OCI-LY1 (cell line): Measurements from ENCODE around the gene F11R.

Source experiments
- H2AFZ ChIP-seq: fragments of 200-600 bp; sonication (generic), shearing (Covaris generic); 2 replicates; pipeline ENCODE4 v1.6.0; 2014; ENCODE audit warnings: antibody characterized with exemption, mild to moderate bottlenecking, low read length
- H3F3A ChIP-seq: fragments of 200-600 bp; sonication (generic), shearing (Covaris generic); 2 replicates; pipeline ENCODE4 v1.6.0; 2014; ENCODE audit warnings: mild to moderate bottlenecking, antibody characterized with exemption, low read length, moderate library complexity; ENCODE audit not compliant: insufficient read depth
- H3K27ac ChIP-seq: fragments of 200-600 bp; sonication (generic); 2 replicates; pipeline ENCODE4 v1.5.1; 2014; ENCODE audit warnings: low read length, mixed run types, mild to moderate bottlenecking, low read depth; ENCODE audit not compliant: poor library complexity, severe bottlenecking
- H3K27me3 ChIP-seq: fragments of 200-600 bp; sonication (generic); 2 replicates; pipeline ENCODE4 v1.6.0; 2014; ENCODE audit warnings: antibody characterized with exemption, mild to moderate bottlenecking, low read length, moderate library complexity; ENCODE audit not compliant: insufficient read depth
- H3K36me3 ChIP-seq: fragments of 200-600 bp; sonication (generic); 2 replicates; pipeline ENCODE4 v1.6.1; 2014; ENCODE audit warnings: mild to moderate bottlenecking, antibody characterized with exemption, low read length, moderate library complexity, mixed read lengths; ENCODE audit not compliant: insufficient read depth
- H3K4me1 ChIP-seq: fragments of 200-600 bp; sonication (generic); 2 replicates; pipeline ENCODE4 v1.5.1; 2014; ENCODE audit warnings: mild to moderate bottlenecking, low read length, moderate library complexity; ENCODE audit not compliant: insufficient read depth, severe bottlenecking
- H3K4me2 ChIP-seq: fragments of 200-600 bp; sonication (generic), shearing (Covaris generic); 2 replicates; pipeline ENCODE4 v1.6.1; 2014; ENCODE audit warnings: low read length
- H3K4me3 ChIP-seq: fragments of 200-600 bp; sonication (generic); 2 replicates; pipeline ENCODE4 v1.5.1; 2014; ENCODE audit warnings: low read length, low read depth, mild to moderate bottlenecking, mixed read lengths; ENCODE audit not compliant: poor library complexity, severe bottlenecking
- H3K79me2 ChIP-seq: fragments of 200-600 bp; shearing (Covaris generic); 2 replicates; pipeline ENCODE4 v1.6.1; 2016; ENCODE audit warnings: mixed run types, low read length, mixed read lengths; ENCODE audit not compliant: insufficient read depth
- H3K9ac ChIP-seq: fragments of 200-600 bp; sonication (generic), shearing (Covaris generic); 2 replicates; pipeline ENCODE4 v1.6.1; 2014; ENCODE audit warnings: mild to moderate bottlenecking, low read length, mixed read lengths
- H3K9me2 ChIP-seq: fragments of 200-600 bp; sonication (generic), shearing (Covaris generic); 2 replicates; pipeline ENCODE4 v1.6.1; 2014; ENCODE audit warnings: low read depth, mild to moderate bottlenecking, low read length, mixed read lengths
- H3K9me3 ChIP-seq: fragments of 200-600 bp; shearing (Covaris generic); 2 replicates; pipeline ENCODE4 v1.6.1; 2014; ENCODE audit warnings: low read length, mixed read lengths
- H4K20me1 ChIP-seq: fragments of 200-600 bp; sonication (generic), shearing (Covaris generic); 2 replicates; pipeline ENCODE4 v1.6.0; 2016; ENCODE audit warnings: mild to moderate bottlenecking, low read length; ENCODE audit not compliant: insufficient read depth
- CTCF ChIP-seq: fragments of 200-600 bp; sonication (generic), shearing (Covaris generic); IDR thresholded peaks from 2 replicates; pipeline ENCODE4 v1.5.1; 2017; ENCODE audit warnings: mild to moderate bottlenecking, antibody characterized with exemption, low read length, moderate library complexity, mixed read lengths
- EZH2 ChIP-seq: fragments of 200-600 bp; sonication (generic), shearing (Covaris generic); IDR thresholded peaks from 2 replicates; pipeline ENCODE4 v1.8.0; 2017; ENCODE audit warnings: borderline replicate concordance, mixed run types, mild to moderate bottlenecking, antibody characterized with exemption, low read length, moderate library complexity, mixed read lengths

Gene F11R

GRCh38 chr1:160963521-160963920 is 57.4 kb downstream of the F11R start:
- H3K4me1 ChIP-seq: no peaks in the 10 kb centered on the region
- no peak overlapping the region for H3K4me3 ChIP-seq
- H3K9me2 ChIP-seq: no peaks in the 10 kb centered on the region
- no peak overlapping the region for H3K27ac ChIP-seq
- H3K4me2 ChIP-seq: no peak overlapping the region
- H3K27me3 ChIP-seq: no peaks in the 10 kb centered on the region
- H4K20me1 ChIP-seq: no peaks in the 10 kb centered on the region
- TF ChIP-seq EZH2: no peak
- TF ChIP-seq CTCF: no peak
- H3F3A ChIP-seq: no peaks in the 10 kb centered on the region
- no peak overlapping the region for H2AFZ ChIP-seq
- no peaks in the 10 kb centered on the region for H3K36me3 ChIP-seq
- no peak overlapping the region for H3K9ac ChIP-seq
- no peaks in the 10 kb centered on the region for H3K79me2 ChIP-seq
- no peaks in the 10 kb centered on the region for H3K9me3 ChIP-seq

- Histone ChIP-seq H3K36me3 (no peaks in the 10 kb centered on the region), H3K4me1 (no peaks in the 10 kb centered on the region), H3K4me2 (no peak overlapping the region), H3F3A (no peaks in the 10 kb centered on the region), H2AFZ (no peak overlapping the region), H3K9ac (no peak overlapping the region), H4K20me1 (no peaks in the 10 kb centered on the region), H3K27me3 (no peaks in the 10 kb centered on the region), H3K79me2 (no peaks in the 10 kb centered on the region), H3K4me3 (no peak overlapping the region), H3K27ac (no peak overlapping the region), H3K9me2 (no peaks in the 10 kb centered on the region), H3K9me3 (no peaks in the 10 kb centered on the region)
- TF ChIP-seq CTCF (no peak), EZH2 (no peak)
Measured at GRCh38 chr1:160961419-160961818, 59.5 kb downstream of the F11R start.

- no peaks in the 10 kb centered on the region for H3K9me2 ChIP-seq
- H3K4me3 ChIP-seq: no peak overlapping the region
- H3K36me3 ChIP-seq: no peaks in the 10 kb centered on the region
- H2AFZ ChIP-seq: no peak overlapping the region
- no peak overlapping the region for H3K27ac ChIP-seq
- H3K4me2 ChIP-seq: no peak overlapping the region
- no peaks in the 10 kb centered on the region for H3K9me3 ChIP-seq
- H3K4me1 ChIP-seq: no peaks in the 10 kb centered on the region
- no peaks in the 10 kb centered on the region for H3F3A ChIP-seq
- H3K27me3 ChIP-seq: no peaks in the 10 kb centered on the region
- H4K20me1 ChIP-seq: no peaks in the 10 kb centered on the region
- H3K79me2 ChIP-seq: no peaks in the 10 kb centered on the region
- TF ChIP-seq EZH2 (no peak), CTCF (no peak)
- no peak overlapping the region for H3K9ac ChIP-seq
Measured at GRCh38 chr1:160956966-160957365, 64.0 kb downstream of the F11R start.
